SU-DHL-6 (cell line): ENCODE results near the gene LEF1.

ENCODE experiments used
- CTCF ChIP-seq: fragments of 200-600 bp; sonication (generic); IDR thresholded peaks from one replicate; pipeline ENCODE4 v1.5.1; 2017; ENCODE audit warnings: antibody characterized with exemption, mild to moderate bottlenecking, low read length, moderate library complexity; ENCODE audit not compliant: insufficient read depth, poor library complexity, severe bottlenecking
- EZH2phosphoT487 ChIP-seq: fragments of 200-600 bp; sonication (generic), shearing (Covaris generic); conservative IDR thresholded peaks from 2 replicates; pipeline ENCODE4 v1.6.1; 2018; ENCODE audit warnings: mild to moderate bottlenecking, antibody characterized with exemption, low read length, moderate library complexity, mixed read lengths

GRCh38 chr4:108169664-108170063, 932 bp upstream of the LEF1 start:
- TF ChIP-seq CTCF (no peak), EZH2phosphoT487 (no peak)
